ENCODE results near the gene SYNE2.

- TF ChIP-seq, protein P1, sequence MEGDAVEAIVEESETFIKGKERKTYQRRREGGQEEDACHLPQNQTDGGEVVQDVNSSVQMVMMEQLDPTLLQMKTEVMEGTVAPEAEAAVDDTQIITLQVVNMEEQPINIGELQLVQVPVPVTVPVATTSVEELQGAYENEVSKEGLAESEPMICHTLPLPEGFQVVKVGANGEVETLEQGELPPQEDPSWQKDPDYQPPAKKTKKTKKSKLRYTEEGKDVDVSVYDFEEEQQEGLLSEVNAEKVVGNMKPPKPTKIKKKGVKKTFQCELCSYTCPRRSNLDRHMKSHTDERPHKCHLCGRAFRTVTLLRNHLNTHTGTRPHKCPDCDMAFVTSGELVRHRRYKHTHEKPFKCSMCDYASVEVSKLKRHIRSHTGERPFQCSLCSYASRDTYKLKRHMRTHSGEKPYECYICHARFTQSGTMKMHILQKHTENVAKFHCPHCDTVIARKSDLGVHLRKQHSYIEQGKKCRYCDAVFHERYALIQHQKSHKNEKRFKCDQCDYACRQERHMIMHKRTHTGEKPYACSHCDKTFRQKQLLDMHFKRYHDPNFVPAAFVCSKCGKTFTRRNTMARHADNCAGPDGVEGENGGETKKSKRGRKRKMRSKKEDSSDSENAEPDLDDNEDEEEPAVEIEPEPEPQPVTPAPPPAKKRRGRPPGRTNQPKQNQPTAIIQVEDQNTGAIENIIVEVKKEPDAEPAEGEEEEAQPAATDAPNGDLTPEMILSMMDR (IDR thresholded peaks at IDR 0.05 in 4 of 5, conservative IDR thresholded peaks at IDR 0.05 in 1 of 5): no peak
- TF ChIP-seq POLR2A (IDR thresholded peaks at IDR 0.05): no peak
These were observed 305.8 kb downstream of the SYNE2 start for GRCh38 chr14:64158608-64159007.
